DMS53 treated with DMSO at 0.1 percent for 48 hours (cell line): Measurements from ENCODE around the gene HCN3.
"Not testable (repeated sequence)": the region's sequence is repeated elsewhere in the genome, so short reads cannot be mapped to it uniquely, and the experiment has no call there.

ENCODE experiments used
- DNase-seq: peaks from one replicate; lab custom pipeline; 2025; ENCODE audit not compliant: unreplicated experiment; lab: John Stamatoyannopoulos, UW

HCN3 gene

DNA sequence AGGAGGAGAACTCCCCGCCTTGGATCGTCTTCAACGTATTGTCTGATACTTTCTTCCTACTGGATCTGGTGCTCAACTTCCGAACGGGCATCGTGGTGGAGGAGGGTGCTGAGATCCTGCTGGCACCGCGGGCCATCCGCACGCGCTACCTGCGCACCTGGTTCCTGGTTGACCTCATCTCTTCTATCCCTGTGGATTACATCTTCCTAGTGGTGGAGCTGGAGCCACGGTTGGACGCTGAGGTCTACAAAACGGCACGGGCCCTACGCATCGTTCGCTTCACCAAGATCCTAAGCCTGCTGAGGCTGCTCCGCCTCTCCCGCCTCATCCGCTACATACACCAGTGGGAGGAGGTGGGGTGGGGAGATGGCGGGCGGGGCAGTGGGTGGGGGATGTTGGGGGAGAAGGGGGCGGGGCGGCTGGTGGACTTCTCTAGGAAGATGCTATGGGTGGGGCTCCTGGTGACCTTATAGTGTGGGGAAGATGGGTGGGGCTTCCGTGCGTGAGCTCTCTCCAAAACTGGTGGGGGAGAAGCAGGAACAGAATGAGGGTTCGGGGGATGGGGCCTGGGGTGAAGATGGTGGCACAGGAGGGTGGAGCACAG lies 5.3 kb downstream of the HCN3 start:
- DNase-seq = no peak

DNA sequence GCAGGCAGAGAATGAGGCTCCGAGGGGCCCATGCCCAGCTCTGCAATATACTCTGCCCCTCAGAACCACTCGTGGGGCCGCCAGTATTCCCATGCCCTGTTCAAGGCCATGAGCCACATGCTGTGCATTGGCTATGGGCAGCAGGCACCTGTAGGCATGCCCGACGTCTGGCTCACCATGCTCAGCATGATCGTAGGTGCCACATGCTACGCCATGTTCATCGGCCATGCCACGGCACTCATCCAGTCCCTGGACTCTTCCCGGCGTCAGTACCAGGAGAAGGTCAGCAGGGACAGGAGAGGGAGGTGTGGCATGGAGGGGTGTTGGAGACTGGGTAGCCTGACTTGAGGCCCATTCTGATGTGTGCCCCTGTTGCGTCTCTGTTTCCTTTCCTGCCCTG lies 7.2 kb downstream of the HCN3 start:
- DNase-seq = no peak

- DNase-seq = no peak
These were observed 7.8 kb downstream of the HCN3 start for GRCh38 chr1:155285063-155285462.

- DNase-seq = no peak
These were observed 8.4 kb downstream of the HCN3 start for GRCh38 chr1:155285631-155286044.

- no peak for DNase-seq
These were observed 9.3 kb downstream of the HCN3 start for GRCh38 chr1:155286544-155286943.

- DNase-seq = no peak
These were observed 10.8 kb downstream of the HCN3 start for GRCh38 chr1:155287987-155288543.

DNA sequence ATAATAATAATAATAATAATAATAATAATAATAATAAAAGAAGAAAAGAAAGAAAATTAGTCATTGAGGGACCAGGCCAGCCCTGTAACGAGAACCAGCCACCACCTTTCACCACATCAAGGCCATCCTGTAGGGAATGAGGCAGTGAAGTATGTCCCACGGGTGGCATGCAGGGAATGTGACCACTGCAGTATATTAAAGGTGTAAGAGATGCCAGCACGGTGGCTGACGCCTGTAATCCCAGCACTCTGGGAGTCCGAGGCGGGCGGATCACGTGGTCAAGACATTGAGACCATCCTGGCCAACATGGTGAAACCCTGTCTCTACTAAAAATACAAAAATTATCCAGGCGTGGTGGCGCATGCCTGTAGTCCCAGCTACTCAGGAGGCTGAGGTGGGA lies 13.7 kb downstream of the HCN3 start:
- DNase-seq = not testable (repeated sequence)

DNA sequence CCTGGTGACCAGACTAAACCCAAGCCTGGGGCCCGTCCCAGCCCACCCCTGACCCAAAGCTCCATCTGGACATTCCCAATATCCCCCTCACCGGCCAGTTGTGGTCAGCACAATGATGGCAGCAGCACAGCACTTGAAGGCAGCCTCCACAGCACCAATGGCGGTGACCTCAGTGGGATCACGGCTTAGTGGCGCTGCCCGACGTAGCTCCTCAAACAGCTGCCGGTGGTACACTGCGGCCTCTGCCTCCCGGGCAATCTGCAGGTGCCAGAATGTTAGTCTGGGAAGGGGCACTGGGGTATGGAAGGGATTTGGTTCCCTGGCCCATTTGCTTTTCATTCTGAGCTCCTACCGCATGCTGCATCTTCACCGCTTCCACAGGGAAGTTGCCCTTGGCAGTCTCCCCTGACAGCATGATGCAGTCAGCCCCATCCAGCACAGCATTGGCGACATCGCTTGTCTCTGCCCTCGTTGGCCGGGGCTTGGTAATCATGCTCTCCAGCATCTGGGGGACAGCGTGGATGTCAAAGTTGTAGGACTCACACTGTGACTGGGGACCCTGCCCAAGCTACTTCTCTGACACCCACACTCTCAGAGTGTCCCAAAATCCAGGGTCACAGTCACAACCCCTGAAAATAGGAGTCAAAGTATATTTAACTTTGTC lies 16.0 kb downstream of the HCN3 start:
- DNase-seq = no peak

DNA sequence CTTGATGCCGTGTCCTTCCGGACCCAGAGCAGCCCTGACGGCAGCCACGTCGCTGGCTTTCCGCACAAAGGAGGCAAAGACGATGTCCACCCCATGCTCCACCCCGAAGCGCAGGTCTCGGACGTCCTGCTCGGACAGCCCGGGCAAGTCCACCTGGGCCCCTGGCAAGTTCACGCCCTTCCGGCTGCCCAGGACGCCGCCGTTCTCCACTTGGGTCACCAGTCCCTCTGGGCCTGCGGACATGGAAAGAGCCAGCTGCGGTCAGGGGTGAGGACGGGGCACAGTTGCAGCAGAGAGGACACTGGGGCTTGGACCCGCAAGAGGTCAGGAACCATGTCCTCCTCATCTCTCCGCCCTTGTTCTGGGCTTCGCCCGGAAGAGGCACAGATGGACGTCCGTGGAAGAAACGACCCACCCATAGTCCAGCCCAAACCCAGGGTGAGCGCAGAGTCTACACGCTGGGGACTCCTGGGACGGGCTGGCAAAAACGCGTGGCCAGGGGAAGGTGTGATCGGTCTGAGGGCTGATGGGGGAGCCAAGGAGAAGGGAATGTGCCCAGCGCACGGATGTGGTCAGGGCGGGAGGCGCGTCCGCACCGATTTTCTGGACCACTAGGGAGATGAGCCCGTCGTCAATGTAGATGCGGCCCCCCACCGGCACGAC lies 17.4 kb downstream of the HCN3 start:
- DNase-seq = no peak

- DNase-seq = no peak
These were observed 18.1 kb downstream of the HCN3 start for GRCh38 chr1:155295183-155295941.

DNA sequence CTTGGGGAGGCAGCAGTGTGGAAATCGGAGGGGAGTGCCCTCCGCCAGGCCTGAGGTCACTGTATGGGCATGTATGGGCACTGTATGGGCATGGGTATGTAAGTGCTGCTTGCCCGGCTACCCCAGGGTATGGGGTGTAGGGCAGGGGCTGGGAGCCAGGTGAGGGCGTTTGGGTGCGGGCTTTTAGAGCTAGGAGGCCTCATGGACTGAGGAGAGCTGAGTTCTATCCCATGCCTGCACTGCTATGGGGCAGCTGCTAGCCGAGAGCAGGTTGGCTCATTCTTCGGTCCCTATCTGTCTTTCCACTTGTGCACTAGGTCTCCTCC lies 18.6 kb downstream of the HCN3 start:
- no peak for DNase-seq

DNA sequence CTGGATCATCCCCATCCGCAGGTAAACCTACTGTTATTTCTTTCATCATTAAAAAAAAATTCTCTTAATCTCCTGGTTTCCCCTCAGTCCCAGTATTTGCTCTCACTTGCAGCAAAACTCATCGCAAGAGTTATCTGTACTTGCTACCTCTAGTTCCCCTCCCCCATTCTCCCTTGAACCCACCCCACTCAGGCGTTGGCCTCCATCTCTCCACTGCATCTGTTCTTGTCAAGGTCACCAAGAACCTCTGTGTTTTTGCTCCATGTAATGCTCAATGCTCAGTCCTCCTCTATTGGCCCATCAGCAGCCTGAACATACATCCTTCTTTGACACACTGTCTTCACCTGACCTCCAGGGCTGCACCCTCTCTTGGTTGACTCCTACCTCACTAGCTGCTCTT lies 19.4 kb downstream of the HCN3 start:
- DNase-seq = no peak

DNA sequence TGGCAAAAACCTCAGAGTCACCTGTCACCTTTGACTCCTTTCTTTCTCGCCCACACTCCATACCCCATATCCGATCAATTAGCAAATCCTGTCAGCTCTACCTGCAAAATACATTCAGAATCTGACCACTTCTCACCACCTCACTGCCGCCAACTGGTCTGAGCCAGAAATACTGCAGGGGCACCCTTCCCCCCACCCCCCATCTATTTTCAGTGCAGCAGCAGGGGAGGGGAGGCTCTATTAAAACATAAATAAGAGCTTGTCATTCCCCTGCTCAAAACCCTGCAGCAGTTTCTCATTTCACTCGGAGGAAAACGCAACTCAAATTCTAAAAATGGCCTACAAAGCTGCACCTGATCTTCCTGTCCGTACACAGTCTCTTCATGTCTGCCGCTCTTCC lies 20.1 kb downstream of the HCN3 start:
- DNase-seq = no peak

DNA sequence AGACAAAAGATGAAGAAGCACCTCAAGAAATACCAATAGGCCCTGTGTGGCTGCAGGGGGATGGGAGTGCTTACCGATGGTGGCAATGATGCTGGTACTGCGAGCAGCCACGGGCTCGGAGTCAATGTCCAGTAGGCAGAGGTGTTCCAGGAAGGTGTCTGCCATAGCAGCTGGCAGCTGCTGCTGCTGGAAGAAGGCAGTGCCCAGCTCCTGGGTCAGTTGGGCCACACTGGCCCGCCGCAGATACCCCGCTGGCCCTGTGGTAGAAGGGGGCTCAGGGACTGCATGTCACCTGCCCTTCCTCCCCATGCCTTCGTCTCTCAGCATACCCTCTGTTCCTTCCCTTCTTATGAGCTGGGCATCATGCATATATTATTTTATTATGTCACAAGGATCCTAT lies 22.8 kb downstream of the HCN3 start:
- no peak for DNase-seq

GRCh38 chr1:155300553-155301329 lies 23.5 kb downstream of the HCN3 start:
- DNase-seq = no peak

GRCh38 chr1:155301342-155301841 lies 24.1 kb downstream of the HCN3 start, which contains the start of gene PKLR:
Gene PKLR, minus strand, starts transcription at chr1:155301438. Its CDS starts 43 bp downstream, at chr1:155301395.
- no peak for DNase-seq

GRCh38 chr1:155304558-155305063 lies 27.3 kb downstream of the HCN3 start:
- peak; percentile 29 for DNase-seq

GRCh38 chr1:155305881-155306391 lies 28.7 kb downstream of the HCN3 start:
- no peak for DNase-seq

- no peak for DNase-seq
These were observed 30.0 kb downstream of the HCN3 start for GRCh38 chr1:155307247-155307740.
